K562 (cell line): ENCODE data around the gene SLK.

ENCODE experiments used
- HNRNPK ChIP-seq: fragments of 200-400 bp; formaldehyde crosslinking; IDR thresholded peaks from one replicate; pipeline ENCODE4 v1.6.1; 2018; ENCODE audit warnings: mild to moderate bottlenecking, low read depth, low read length; ENCODE audit not compliant: poor library complexity, severe bottlenecking
- ILK ChIP-seq: fragments of 450-650 bp; IDR thresholded peaks from 2 replicates; pipeline ENCODE4 v1.6.1; 2016; ENCODE audit warnings: missing genetic modification characterization, low read depth, mild to moderate bottlenecking, missing compliant biosample characterization, moderate library complexity, borderline replicate concordance
- KDM1A ChIP-seq, 2 experiments: fragments of 450-650 bp; IDR thresholded peaks; 2 replicates each; pipeline ENCODE4 v1.6.1; 2016; ENCODE audit warnings: mild to moderate bottlenecking in 2 of 2
- MTF1 ChIP-seq: fragments of 250-450 bp; sonication (Bioruptor Pico); IDR thresholded peaks from 2 replicates; pipeline ENCODE4 v1.9.0; 2021; ENCODE audit warnings: moderate library complexity, mild to moderate bottlenecking, inconsistent platforms, borderline replicate concordance
- POLR2A ChIP-seq: fragments of 450-650 bp; conservative IDR thresholded peaks from 2 replicates; pipeline ENCODE4 v1.6.1; 2016
- RFX1 ChIP-seq: fragments of 450-650 bp; IDR thresholded peaks from 2 replicates; pipeline ENCODE4 v1.6.1; 2016; ENCODE audit warnings: mild to moderate bottlenecking, moderate library complexity
- SETDB1 ChIP-seq: IDR thresholded peaks from one replicate; pipeline ENCODE4 v1.6.1; 2012; ENCODE audit warnings: low read length, control low read depth, inconsistent platforms
- SLC30A9 ChIP-seq: fragments of 250-450 bp; sonication (Bioruptor Pico); IDR thresholded peaks from 2 replicates; pipeline ENCODE4 v1.8.0; 2022; ENCODE audit warnings: mild to moderate bottlenecking, moderate library complexity
- ZNF316 ChIP-seq: fragments of 450-650 bp; IDR thresholded peaks from 2 replicates; pipeline ENCODE4 v1.6.1; 2016
- TF ChIP-seq, protein P1 (sequence below), 3 experiments: IDR thresholded peaks in 2 of 3; conservative IDR thresholded peaks in 1 of 3; 2 replicates each; pipeline ENCODE4 v1.5.1; 2011 to 2012; ENCODE audit warnings: low read length in 3 of 3, mild to moderate bottlenecking in 3 of 3, control low read depth in 2 of 3, improper control_type of control experiment in 1 of 3, inconsistent platforms in 1 of 3, low read depth in 1 of 3, mixed read lengths in 1 of 3, moderate library complexity in 1 of 3; ENCODE audit not compliant: insufficient read depth in 2 of 3
- TF ChIP-seq, protein P2 (sequence below): fragments of 250-450 bp; sonication (Bioruptor Pico); IDR thresholded peaks from 2 replicates; pipeline ENCODE4 v1.5.0; 2021; ENCODE audit warnings: mild to moderate bottlenecking, borderline replicate concordance
- TF ChIP-seq, protein P3 (sequence below): fragments of 450-650 bp; IDR thresholded peaks from 2 replicates; pipeline ENCODE4 v1.6.1; 2016; ENCODE audit warnings: low read depth, mild to moderate bottlenecking, moderate library complexity

DNA sequence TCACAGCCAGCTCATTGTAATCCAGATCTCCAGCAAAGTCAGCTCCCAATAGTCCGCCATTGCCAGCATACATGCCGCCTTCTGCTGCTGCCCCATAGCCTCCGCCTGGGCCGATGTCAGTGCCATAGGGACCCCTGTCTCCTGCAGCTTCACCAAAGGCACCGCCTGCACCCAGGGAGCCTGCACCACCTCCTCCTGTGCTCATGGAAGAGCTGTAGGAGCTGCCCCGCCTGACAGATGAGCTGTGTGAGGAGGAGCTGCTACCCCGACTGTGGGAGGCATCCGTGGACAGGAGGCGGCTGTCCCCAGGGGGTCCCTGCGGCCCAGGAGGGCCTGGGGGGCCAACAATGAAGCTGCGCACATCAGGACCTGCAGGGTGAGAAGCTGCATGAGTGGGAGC lies 67.0 kb downstream of the SLK start:
- TF ChIP-seq, protein P1, sequence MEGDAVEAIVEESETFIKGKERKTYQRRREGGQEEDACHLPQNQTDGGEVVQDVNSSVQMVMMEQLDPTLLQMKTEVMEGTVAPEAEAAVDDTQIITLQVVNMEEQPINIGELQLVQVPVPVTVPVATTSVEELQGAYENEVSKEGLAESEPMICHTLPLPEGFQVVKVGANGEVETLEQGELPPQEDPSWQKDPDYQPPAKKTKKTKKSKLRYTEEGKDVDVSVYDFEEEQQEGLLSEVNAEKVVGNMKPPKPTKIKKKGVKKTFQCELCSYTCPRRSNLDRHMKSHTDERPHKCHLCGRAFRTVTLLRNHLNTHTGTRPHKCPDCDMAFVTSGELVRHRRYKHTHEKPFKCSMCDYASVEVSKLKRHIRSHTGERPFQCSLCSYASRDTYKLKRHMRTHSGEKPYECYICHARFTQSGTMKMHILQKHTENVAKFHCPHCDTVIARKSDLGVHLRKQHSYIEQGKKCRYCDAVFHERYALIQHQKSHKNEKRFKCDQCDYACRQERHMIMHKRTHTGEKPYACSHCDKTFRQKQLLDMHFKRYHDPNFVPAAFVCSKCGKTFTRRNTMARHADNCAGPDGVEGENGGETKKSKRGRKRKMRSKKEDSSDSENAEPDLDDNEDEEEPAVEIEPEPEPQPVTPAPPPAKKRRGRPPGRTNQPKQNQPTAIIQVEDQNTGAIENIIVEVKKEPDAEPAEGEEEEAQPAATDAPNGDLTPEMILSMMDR (IDR thresholded peaks at IDR 0.05 in 2 of 3, conservative IDR thresholded peaks at IDR 0.05 in 1 of 3; ENCODE audit: insufficient read depth in 2 of 3, low read depth in 1 of 3, low read length in 3 of 3), result no peak
- no peak for TF ChIP-seq MTF1 (CRISPR knock-in tag)
- no peak for TF ChIP-seq SETDB1
- TF ChIP-seq ZNF316, result no peak
- TF ChIP-seq ILK, result no peak
- TF ChIP-seq HNRNPK, result no peak
- TF ChIP-seq POLR2A, result no peak
- TF ChIP-seq, protein P2, sequence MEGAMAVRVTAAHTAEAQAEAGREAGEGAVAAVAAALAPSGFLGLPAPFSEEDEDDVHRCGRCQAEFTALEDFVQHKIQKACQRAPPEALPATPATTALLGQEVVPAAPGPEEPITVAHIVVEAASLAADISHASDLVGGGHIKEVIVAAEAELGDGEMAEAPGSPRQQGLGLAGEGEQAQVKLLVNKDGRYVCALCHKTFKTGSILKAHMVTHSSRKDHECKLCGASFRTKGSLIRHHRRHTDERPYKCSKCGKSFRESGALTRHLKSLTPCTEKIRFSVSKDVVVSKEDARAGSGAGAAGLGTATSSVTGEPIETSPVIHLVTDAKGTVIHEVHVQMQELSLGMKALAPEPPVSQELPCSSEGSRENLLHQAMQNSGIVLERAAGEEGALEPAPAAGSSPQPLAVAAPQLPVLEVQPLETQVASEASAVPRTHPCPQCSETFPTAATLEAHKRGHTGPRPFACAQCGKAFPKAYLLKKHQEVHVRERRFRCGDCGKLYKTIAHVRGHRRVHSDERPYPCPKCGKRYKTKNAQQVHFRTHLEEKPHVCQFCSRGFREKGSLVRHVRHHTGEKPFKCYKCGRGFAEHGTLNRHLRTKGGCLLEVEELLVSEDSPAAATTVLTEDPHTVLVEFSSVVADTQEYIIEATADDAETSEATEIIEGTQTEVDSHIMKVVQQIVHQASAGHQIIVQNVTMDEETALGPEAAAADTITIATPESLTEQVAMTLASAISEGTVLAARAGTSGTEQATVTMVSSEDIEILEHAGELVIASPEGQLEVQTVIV (CRISPR knock-in tag), result no peak
- no peak for TF ChIP-seq KDM1A (IDR thresholded peaks at IDR 0.05)
- no peak for TF ChIP-seq RFX1
- TF ChIP-seq, protein P3, sequence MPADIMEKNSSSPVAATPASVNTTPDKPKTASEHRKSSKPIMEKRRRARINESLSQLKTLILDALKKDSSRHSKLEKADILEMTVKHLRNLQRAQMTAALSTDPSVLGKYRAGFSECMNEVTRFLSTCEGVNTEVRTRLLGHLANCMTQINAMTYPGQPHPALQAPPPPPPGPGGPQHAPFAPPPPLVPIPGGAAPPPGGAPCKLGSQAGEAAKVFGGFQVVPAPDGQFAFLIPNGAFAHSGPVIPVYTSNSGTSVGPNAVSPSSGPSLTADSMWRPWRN, result no peak
- no peak for TF ChIP-seq SLC30A9 (CRISPR knock-in tag)
